GM21528 (cell line): ENCODE results near the gene NINL.

ENCODE experiments used
- ATAC-seq: cut with Tn5 transposase; IDR thresholded peaks from one replicate; pipeline ENCODE4 v1.9.1; 2021; ENCODE audit warnings: mild to moderate bottlenecking, moderate library complexity; ENCODE audit not compliant: unreplicated experiment, low FRiP score

The NINL gene

DNA sequence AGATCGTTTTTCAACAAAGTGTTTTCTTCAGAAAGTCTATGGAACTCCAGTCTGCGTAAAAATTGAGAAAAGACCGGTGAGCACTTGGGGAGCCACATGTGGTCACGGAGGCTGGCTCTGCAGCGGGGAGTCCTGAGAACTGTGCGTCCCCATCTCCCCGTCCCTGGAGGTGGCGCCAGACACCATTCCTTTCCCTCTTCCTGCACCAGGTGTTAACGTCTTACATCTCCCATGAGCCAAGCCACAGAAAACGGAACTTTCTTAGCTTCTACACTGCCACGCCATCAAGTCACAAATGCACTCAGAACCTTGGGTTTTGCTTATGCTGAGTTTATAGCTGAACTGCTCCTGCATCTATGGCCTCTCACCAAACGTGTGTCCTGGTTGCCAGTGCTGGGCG is 115.3 kb downstream of the NINL start:
- no peak for ATAC-seq

- ATAC-seq = no peak
These were observed 115.8 kb downstream of the NINL start for GRCh38 chr20:25469558-25469957.

- no peak for ATAC-seq
These were observed 116.9 kb downstream of the NINL start for GRCh38 chr20:25468126-25469075.

DNA sequence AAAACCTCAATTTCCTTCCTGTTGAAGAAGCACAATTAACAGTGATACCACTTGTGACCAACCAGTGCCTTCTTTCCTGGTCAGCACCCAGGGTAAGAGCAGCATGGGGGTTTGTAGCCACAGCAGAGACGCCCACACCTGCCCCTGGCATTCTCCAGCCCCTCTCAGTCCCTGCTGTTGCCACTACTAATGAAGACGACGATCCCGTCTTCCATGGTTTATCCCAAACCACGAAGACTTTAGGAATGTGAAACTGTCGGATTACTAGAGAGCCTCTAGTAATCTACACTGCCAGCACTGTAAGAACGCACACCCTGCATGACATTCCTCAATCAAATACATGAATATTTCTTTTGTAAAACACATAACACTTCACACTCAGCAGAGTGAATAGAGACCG is 117.9 kb downstream of the NINL start:
- no peak for ATAC-seq

- ATAC-seq = no peak
These were observed 118.5 kb downstream of the NINL start for GRCh38 chr20:25466846-25467245.

DNA sequence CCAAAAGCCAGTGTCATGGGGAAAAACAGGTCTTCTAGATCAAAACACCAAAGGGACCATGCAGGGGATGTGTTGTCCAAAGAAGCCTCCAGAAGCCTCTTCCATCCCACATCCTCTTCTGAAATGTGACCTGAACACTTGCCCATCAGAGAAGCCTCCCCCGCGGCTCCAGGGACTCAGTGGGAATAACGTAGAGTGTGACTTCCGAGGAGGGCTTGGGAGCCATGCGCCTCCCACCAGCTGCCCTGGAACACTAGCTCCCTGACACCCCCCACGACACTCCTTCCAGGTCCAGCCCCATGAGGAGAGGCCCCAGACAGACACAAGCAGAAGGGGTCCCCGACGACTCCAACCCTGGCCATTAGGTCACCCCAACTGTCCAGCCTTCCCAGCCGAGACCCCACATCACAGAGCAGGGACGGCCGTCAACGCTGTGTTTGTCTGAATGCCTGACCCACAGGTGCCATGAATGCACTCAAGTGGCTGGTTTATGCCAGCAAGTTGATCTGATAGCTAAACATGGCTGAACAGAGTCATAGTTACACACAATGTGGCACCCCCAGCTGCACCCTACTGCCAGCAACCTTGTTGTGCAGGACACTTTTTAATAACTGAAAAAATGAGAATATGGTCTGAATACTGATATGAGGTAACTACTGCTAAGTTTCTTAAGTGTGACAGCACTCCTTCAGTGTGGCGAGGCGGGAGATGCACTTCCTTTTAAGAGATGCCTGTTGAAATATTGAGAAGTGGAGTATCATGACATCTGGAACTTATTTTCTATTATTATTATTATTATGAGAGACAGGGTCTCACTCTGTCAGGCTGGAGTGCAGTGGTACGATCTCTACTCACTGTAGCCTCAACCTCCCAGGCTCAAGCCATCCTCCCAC is 119.8 kb downstream of the NINL start:
- ATAC-seq = no peak

- ATAC-seq = no peak
These were observed 120.7 kb downstream of the NINL start for GRCh38 chr20:25464501-25465242.

DNA sequence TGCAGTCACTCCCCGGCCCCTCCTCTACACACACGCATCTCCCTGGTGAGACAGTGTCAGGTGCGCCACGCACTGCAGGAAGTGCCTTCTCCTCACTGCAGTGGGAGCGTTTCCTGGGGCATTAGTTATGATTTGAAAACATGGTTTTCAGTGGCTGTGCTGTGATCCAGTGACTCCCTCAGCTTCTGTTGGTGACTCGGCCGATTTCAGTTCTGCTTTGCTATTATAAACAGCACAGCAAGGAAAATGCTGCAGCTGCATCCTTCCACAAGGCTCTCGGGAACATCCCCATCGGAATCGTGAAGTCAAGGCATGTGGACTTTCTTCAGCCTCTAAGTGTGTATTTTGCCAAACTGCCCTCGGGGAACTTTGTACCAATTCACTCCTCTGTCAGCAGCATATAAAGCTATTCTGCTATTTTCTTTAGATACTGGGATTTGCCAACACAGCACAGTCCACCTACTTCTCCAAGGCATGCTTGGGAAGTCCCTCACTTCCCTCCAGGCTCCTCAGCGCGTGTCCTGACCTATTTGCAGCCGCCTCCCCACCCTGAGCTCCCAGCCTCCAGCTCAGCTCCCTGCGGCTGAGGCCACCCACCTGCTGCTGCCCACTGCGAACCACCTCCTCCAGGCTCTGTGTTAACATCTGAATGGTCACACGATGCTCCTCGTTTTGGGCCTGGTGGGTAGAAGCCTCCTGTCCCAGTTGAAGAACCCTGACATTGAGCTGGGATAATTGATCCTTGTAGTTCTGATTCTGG is 123.4 kb downstream of the NINL start:
- no peak for ATAC-seq

- no peak for ATAC-seq
These were observed 124.1 kb downstream of the NINL start for GRCh38 chr20:25461281-25461650.

DNA sequence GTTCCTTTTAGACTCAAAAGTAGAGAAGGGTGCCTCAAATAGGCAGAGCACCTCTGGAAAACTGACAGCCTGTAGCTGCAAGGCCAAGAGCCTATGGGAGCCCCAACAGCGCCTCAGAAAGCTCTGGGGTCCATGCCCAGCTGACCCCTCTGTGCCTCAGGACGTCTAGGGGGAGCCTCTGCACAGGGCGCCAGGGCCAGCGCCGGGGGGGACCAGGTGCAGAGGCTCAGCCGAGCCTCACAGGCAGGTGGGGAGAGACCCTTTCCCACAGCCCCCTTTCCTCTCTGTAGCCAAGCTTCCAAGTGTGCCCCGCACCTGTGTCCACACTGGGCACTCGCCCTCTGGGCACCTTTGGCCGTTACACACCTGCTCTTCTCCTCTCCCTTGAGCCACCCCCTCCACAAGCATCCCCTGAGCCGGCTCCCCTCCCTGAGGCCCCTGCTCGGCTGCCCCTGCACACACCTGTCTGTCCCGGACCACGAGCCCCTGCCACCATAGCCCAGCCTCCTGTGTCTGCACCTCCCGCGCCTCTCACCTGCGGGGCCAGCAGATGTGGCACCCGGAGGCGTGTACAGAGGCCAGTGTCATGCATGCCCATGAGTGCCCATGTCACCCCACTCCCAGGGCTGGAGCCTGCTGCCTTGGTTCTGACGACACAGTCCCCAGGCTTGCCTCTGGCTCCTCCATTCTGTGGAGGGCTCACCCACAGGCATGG is 124.6 kb downstream of the NINL start:
- no peak for ATAC-seq

- no peak for ATAC-seq
These were observed 125.3 kb downstream of the NINL start for GRCh38 chr20:25459916-25460535.

GRCh38 chr20:25459111-25459830 is 126.1 kb downstream of the NINL start:
- ATAC-seq = no peak

GRCh38 chr20:25457886-25458680 is 127.2 kb downstream of the NINL start:
- ATAC-seq = no peak

- no peak for ATAC-seq
These were observed 131.0 kb downstream of the NINL start for GRCh38 chr20:25454153-25454900.

DNA sequence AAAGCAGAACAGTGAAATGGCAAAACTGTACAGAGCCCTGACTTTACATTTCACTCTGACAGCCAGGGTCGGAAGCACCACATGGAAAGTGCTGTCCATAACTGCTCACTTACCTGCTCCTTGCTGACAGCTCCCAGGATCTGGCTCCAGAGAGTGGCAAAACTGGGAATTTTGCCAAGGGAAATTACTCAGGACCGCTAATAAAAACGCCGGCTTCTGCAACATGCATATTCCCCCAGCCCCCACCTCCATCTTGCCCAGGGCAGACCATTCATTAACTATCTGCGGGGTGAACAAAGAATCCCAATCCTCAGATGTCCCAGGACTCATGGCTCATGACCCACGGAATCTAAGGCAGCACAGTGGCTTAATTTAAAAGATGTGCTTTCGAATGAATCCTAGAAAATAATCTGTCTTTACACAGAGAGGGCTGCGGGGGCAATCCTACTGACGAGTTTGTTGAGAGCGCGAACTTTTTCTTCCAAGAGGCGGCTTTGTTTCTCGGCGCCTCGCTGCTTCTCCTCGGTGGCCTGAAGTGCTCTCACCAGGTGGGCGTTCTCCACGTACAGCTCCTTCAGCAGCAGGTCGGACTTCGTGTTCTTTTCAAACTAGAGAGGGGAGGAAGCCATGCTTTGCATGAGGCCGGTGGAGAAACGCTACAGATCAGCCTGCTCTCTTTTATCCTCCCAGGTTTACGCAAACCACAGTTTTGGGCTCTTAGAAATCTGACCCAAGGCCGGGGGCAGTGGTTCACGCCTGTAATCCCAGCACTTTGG is 132.1 kb downstream of the NINL start:
- no peak for ATAC-seq

- ATAC-seq = no peak
These were observed 133.0 kb downstream of the NINL start for GRCh38 chr20:25452333-25452732.
